Liver (tissue), 9 donors: ENCODE data around the gene GUCA1A. TPM values are rescaled to one million over a fixed set of nuclear protein-coding genes. Genes with fewer than 3 reads are reported as not detected.

Experiments used
- DNase-seq: peaks from one replicate; pipeline ENCODE4 v3.0.0-alpha.2; 2017; ENCODE audit warnings: low spot score
- H3K27ac ChIP-seq, 2 donors: one replicate each; pipeline ENCODE4 v1.7.0; 2013; ENCODE audit warnings: inconsistent platforms in 2 of 2, low read length in 2 of 2, control low read depth in 1 of 2, low read depth in 1 of 2, mild to moderate bottlenecking in 1 of 2
- H3K27me3 ChIP-seq, 4 donors: one replicate each; pipeline versions ENCODE4 v1.6.1 to v1.7.0; 2013; ENCODE audit warnings: low read length in 3 of 4, inconsistent platforms in 1 of 4, mild to moderate bottlenecking in 1 of 4, moderate library complexity in 1 of 4; ENCODE audit not compliant: control insufficient read depth in 4 of 4, insufficient read depth in 4 of 4
- H3K36me3 ChIP-seq, 4 donors: one replicate each; pipeline versions ENCODE4 v1.6.1 to v1.7.0; 2013; ENCODE audit warnings: low read length in 3 of 4, mild to moderate bottlenecking in 3 of 4, low read depth in 1 of 4, moderate library complexity in 1 of 4; ENCODE audit not compliant: control insufficient read depth in 4 of 4, insufficient read depth in 3 of 4
- H3K4me1 ChIP-seq, 4 donors: one replicate each; pipeline versions ENCODE4 v1.6.1 to v1.7.0; 2013; ENCODE audit warnings: low read length in 3 of 4, mild to moderate bottlenecking in 3 of 4, moderate library complexity in 1 of 4; ENCODE audit not compliant: control insufficient read depth in 4 of 4, insufficient read depth in 4 of 4
- H3K4me3 ChIP-seq, 3 donors: one replicate each; pipeline versions ENCODE4 v1.6.1 to v1.7.0; 2013; ENCODE audit warnings: low read length in 3 of 3, control low read depth in 1 of 3, low read depth in 1 of 3, mild to moderate bottlenecking in 1 of 3
- H3K9ac ChIP-seq, 2 donors: one replicate each; pipeline ENCODE4 v1.7.0; 2013; ENCODE audit warnings: low read length in 2 of 2, mild to moderate bottlenecking in 2 of 2, moderate library complexity in 2 of 2, control low read depth in 1 of 2, low read depth in 1 of 2
- H3K9me3 ChIP-seq, 4 donors: one replicate each; pipeline versions ENCODE4 v1.6.1 to v1.7.0; 2013; ENCODE audit warnings: low read length in 3 of 4; ENCODE audit not compliant: control insufficient read depth in 4 of 4
- EGR1 ChIP-seq, 2 donors: IDR thresholded peaks; 2 replicates each; pipeline ENCODE4 v1.6.1; 2016 to 2018; ENCODE audit warnings: antibody characterized with exemption in 2 of 2, low read depth in 2 of 2
- FOXA1 ChIP-seq: IDR thresholded peaks from 2 replicates; pipeline ENCODE4 v1.6.1; 2016; ENCODE audit warnings: antibody characterized with exemption
- FOXA2 ChIP-seq: IDR thresholded peaks from 2 replicates; pipeline ENCODE4 v1.6.1; 2016; ENCODE audit warnings: antibody characterized with exemption
- GABPA ChIP-seq, 2 donors: IDR thresholded peaks in 1 of 2; conservative IDR thresholded peaks in 1 of 2; 2 replicates each; pipeline ENCODE4 v1.6.1; 2016; ENCODE audit warnings: antibody characterized with exemption in 2 of 2, mild to moderate bottlenecking in 1 of 2, moderate library complexity in 1 of 2
- HNF4A ChIP-seq, 2 donors: conservative IDR thresholded peaks; 2 replicates each; pipeline ENCODE4 v1.6.1; 2016; ENCODE audit warnings: antibody characterized with exemption in 2 of 2, mild to moderate bottlenecking in 2 of 2
- HNF4G ChIP-seq: IDR thresholded peaks from 2 replicates; pipeline ENCODE4 v1.6.1; 2016; ENCODE audit warnings: antibody characterized with exemption
- JUND ChIP-seq, 2 donors: IDR thresholded peaks; 2 replicates each; pipeline ENCODE4 v1.6.1; 2016; ENCODE audit warnings: antibody characterized with exemption in 2 of 2
- NR2F2 ChIP-seq: IDR thresholded peaks from 2 replicates; pipeline ENCODE4 v1.6.1; 2016; ENCODE audit warnings: antibody characterized with exemption
- RAD21 ChIP-seq, 2 donors: IDR thresholded peaks; 2 replicates each; pipeline ENCODE4 v1.6.1; 2016; ENCODE audit warnings: antibody characterized with exemption in 2 of 2, mild to moderate bottlenecking in 2 of 2
- RXRA ChIP-seq, 2 donors: IDR thresholded peaks; 2 replicates each; pipeline ENCODE4 v1.6.1; 2017 to 2018; ENCODE audit warnings: antibody characterized with exemption in 2 of 2, mild to moderate bottlenecking in 1 of 2
- SP1 ChIP-seq: IDR thresholded peaks from 2 replicates; pipeline ENCODE4 v1.6.1; 2018; ENCODE audit warnings: antibody characterized with exemption, mild to moderate bottlenecking
- TAF1 ChIP-seq: conservative IDR thresholded peaks from 2 replicates; pipeline ENCODE4 v1.6.1; 2016; ENCODE audit warnings: antibody characterized with exemption, mild to moderate bottlenecking
- YY1 ChIP-seq: IDR thresholded peaks from 2 replicates; pipeline ENCODE4 v1.6.1; 2016; ENCODE audit warnings: antibody characterized with exemption, mild to moderate bottlenecking
- WGBS: extraction: QIAGEN DNeasy Blood & Tissue Kit; methylation state at CpG from one replicate; pipeline ENCODE4 v1.1.7; 2013; 5-methylcytosine and 5-hydroxymethylcytosine counted together
- polyA plus RNA-seq, 2 donors: library from polyadenylated mRNA; stranded (reverse) in 1 of 2; unstranded in 1 of 2; fragments of 200-250 nt in 1 of 2; fragments of >200 nt in 1 of 2; fragmentation: Nextera tagmentation in 1 of 2; extraction: Ambion mirVana in 1 of 2; gene quantifications; one replicate each; pipeline versions ENCODE4 v1.2.1 to v1.2.3, GENCODE V29; 2013 to 2015
- total RNA-seq, 2 donors: library from RNA; depleted of rRNA; stranded (reverse); fragments of >200 nt; gene quantifications; one replicate each; pipeline ENCODE4 v1.2.3, GENCODE V29; 2014
- TF ChIP-seq, protein P1 (sequence below): IDR thresholded peaks from 2 replicates; pipeline ENCODE4 v1.6.1; 2016; ENCODE audit warnings: antibody characterized with exemption
- TF ChIP-seq, protein P2 (sequence below): IDR thresholded peaks from 2 replicates; pipeline ENCODE4 v1.6.1; 2016; ENCODE audit warnings: antibody characterized with exemption, mild to moderate bottlenecking
- TF ChIP-seq, protein P3 (sequence below): IDR thresholded peaks from 2 replicates; pipeline ENCODE4 v1.6.1; 2016; ENCODE audit warnings: antibody characterized with exemption
- donor health status: healthy.
- donor health status: healthy.
- donor health status: healthy.
- donor health status: healthy.
- donor health status: healthy.

GUCA1A gene
- total and polyA plus RNA-seq, 4 donors, result not detected

DNA sequence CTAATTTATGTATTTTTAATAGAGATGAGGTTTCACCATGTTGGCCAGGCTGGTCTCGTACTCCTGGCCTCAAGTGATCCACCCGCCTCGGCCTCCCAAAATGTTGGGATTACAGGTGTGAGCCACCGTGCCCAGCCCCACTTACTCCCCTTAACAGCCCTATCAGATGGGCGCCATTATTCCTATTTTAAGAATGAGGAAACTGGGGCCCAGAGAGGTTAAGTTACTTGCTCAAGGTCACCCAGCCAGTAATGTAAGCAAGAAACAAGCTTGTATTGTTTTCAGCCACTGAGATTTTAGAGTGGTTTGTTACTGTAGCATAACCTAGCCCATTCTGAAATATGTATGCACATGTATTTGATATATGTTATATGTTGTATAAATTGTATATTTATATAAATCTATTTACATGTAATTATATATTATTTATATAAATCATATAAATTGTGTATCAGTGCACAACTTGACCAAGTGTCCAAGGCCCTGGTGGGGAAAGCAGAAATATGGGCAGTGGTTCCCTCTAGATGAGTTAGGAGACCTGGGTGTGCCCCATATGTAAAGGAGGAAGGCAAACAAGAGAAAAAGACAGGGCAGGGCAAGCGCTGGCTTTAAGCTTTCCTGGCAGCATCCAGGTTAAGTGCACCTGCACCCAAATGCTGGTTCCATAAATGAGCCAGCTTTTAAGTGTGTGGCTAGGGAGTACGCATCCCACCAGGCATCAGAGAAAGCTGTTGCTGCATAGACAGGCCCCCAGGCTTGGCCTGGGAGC is 1.2 kb upstream of the GUCA1A start:
- no peaks in the 10 kb centered on the region for H3K36me3 ChIP-seq
- no peak for DNase-seq
- H3K27me3 ChIP-seq, result no peaks in the 10 kb centered on the region
- WGBS, result 91% methylated on average over 7 of the region's 7 CpGs
- no peak overlapping the region for H3K27ac ChIP-seq
- no peaks in the 10 kb centered on the region for H3K9me3 ChIP-seq
- TF ChIP-seq RAD21 (IDR thresholded peaks at IDR 0.05) (no peak), JUND (IDR thresholded peaks at IDR 0.05) (no peak), HNF4G (no peak), NR2F2 (no peak), SP1 (no peak), TAF1 (no peak), GABPA (IDR thresholded peaks at IDR 0.05 in 1 of 2, conservative IDR thresholded peaks at IDR 0.05 in 1 of 2) (no peak), YY1 (no peak), EGR1 (IDR thresholded peaks at IDR 0.05; ENCODE audit: low read depth in 2 of 2) (no peak), RXRA (IDR thresholded peaks at IDR 0.05) (no peak), HNF4A (conservative IDR thresholded peaks at IDR 0.05) (no peak), FOXA2 (no peak)
- TF ChIP-seq, protein P1, sequence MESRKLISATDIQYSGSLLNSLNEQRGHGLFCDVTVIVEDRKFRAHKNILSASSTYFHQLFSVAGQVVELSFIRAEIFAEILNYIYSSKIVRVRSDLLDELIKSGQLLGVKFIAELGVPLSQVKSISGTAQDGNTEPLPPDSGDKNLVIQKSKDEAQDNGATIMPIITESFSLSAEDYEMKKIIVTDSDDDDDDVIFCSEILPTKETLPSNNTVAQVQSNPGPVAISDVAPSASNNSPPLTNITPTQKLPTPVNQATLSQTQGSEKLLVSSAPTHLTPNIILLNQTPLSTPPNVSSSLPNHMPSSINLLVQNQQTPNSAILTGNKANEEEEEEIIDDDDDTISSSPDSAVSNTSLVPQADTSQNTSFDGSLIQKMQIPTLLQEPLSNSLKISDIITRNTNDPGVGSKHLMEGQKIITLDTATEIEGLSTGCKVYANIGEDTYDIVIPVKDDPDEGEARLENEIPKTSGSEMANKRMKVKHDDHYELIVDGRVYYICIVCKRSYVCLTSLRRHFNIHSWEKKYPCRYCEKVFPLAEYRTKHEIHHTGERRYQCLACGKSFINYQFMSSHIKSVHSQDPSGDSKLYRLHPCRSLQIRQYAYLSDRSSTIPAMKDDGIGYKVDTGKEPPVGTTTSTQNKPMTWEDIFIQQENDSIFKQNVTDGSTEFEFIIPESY, result no peak
- TF ChIP-seq, protein P2, sequence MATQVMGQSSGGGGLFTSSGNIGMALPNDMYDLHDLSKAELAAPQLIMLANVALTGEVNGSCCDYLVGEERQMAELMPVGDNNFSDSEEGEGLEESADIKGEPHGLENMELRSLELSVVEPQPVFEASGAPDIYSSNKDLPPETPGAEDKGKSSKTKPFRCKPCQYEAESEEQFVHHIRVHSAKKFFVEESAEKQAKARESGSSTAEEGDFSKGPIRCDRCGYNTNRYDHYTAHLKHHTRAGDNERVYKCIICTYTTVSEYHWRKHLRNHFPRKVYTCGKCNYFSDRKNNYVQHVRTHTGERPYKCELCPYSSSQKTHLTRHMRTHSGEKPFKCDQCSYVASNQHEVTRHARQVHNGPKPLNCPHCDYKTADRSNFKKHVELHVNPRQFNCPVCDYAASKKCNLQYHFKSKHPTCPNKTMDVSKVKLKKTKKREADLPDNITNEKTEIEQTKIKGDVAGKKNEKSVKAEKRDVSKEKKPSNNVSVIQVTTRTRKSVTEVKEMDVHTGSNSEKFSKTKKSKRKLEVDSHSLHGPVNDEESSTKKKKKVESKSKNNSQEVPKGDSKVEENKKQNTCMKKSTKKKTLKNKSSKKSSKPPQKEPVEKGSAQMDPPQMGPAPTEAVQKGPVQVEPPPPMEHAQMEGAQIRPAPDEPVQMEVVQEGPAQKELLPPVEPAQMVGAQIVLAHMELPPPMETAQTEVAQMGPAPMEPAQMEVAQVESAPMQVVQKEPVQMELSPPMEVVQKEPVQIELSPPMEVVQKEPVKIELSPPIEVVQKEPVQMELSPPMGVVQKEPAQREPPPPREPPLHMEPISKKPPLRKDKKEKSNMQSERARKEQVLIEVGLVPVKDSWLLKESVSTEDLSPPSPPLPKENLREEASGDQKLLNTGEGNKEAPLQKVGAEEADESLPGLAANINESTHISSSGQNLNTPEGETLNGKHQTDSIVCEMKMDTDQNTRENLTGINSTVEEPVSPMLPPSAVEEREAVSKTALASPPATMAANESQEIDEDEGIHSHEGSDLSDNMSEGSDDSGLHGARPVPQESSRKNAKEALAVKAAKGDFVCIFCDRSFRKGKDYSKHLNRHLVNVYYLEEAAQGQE, result no peak
- TF ChIP-seq, protein P3, sequence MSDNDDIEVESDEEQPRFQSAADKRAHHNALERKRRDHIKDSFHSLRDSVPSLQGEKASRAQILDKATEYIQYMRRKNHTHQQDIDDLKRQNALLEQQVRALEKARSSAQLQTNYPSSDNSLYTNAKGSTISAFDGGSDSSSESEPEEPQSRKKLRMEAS, result no peak
- H3K4me1 ChIP-seq, result no peaks in the 10 kb centered on the region
- H3K4me3 ChIP-seq, result no peak overlapping the region
- H3K9ac ChIP-seq, result no peak overlapping the region

GRCh38 chr6:42175860-42176259 is 2.7 kb downstream of the GUCA1A start:
- H3K9me3 ChIP-seq, result no peaks in the 10 kb centered on the region
- H3K4me1 ChIP-seq, result no peaks in the 10 kb centered on the region
- TF ChIP-seq FOXA1, result no peak
- TF ChIP-seq SP1, result no peak
- H3K27me3 ChIP-seq, result no peaks in the 10 kb centered on the region
- no peak for DNase-seq
- 83% methylated on average over 5 of the region's 5 CpGs for WGBS
- H3K9ac ChIP-seq, result no peak overlapping the region
- H3K4me3 ChIP-seq, result no peak overlapping the region
- H3K36me3 ChIP-seq, result no peaks in the 10 kb centered on the region
- H3K27ac ChIP-seq, result no peak overlapping the region
